ENCODE measurements around the gene LAMA2. TPM values are rescaled to one million over a fixed set of nuclear protein-coding genes. Genes with fewer than 3 reads are reported as not detected.

LAMA2 gene
- total RNA-seq, 1 experiment from 2014 or later: 8.2 TPM

- Histone ChIP-seq H4K20me1 (ENCODE audit: insufficient read depth) (no peaks in the 10 kb centered on the region), H3K9me2 (ENCODE audit: insufficient read depth) (no peaks in the 10 kb centered on the region), H3K4me3 (replicated peaks in 1 of 2; ENCODE audit: low read depth in 1 of 2, low read length in 2 of 2) (0 out of 4 replicates have a peak overlapping the region, but pooled peaks of 1 of the 2 experiments have one; percentile 14), H3K27me3 (ENCODE audit: insufficient read depth, low read length) (no peaks in the 10 kb centered on the region), H2AFZ (ENCODE audit: low read depth, low read length, poor library complexity, severe bottlenecking) (no peak overlapping the region), H3K36me3 (ENCODE audit: control insufficient read depth in 1 of 2, insufficient read depth in 2 of 2, low read length in 2 of 2) (no peaks in the 10 kb centered on the region), H3K27ac (ENCODE audit: low read depth, low read length) (peak overlapping the region; percentile 100), H3K9ac (ENCODE audit: low read length) (peak overlapping the region; percentile 76), H3K4me1 (ENCODE audit: control insufficient read depth in 1 of 2, insufficient read depth in 2 of 2, low read length in 2 of 2) (peaks cover 59 to 78% of the 10 kb centered on the region in 2 experiments), H3K4me2 (ENCODE audit: low read length) (peak overlapping the region; percentile 75), H3K79me2 (ENCODE audit: insufficient read depth, low read length) (no peaks in the 10 kb centered on the region), H3K9me3 (ENCODE audit: control insufficient read depth in 1 of 2, insufficient read depth in 1 of 2, low read depth in 1 of 2, low read length in 2 of 2) (no peaks in the 10 kb centered on the region)
- POLR2A ChIA-PET: interaction anchor here (0.9 to 3.7 kb wide), 5 partner anchors 9 to 257 kb away, joined by 3 to 33 read pairs (median 3); partner anchors contain the start of gene ARHGAP18
- DNase-seq (ENCODE audit: low read depth, low spot score) (no peak), ATAC-seq (no peak)
- TF ChIP-seq JUND (IDR thresholded peaks at IDR 0.05) (peak; percentile 27; the same call in 1 of the 2 replicates), TCF7L2 (IDR thresholded peaks at IDR 0.05; ENCODE audit: borderline replicate concordance, extremely low read depth, insufficient read depth, insufficient read length) (peak; percentile 71), FOSL1 (IDR thresholded peaks at IDR 0.05; ENCODE audit: low read depth) (no peak), ZBTB33 (IDR thresholded peaks at IDR 0.05; ENCODE audit: extremely low read depth, insufficient replicate concordance, low read length) (no peak), SP1 (IDR thresholded peaks at IDR 0.05; ENCODE audit: low read depth) (peak; percentile 53), POLR2AphosphoS5 (IDR thresholded peaks at IDR 0.05; ENCODE audit: low read depth, low read length) (peak; percentile 48), POLR2A (IDR thresholded peaks at IDR 0.05; ENCODE audit: borderline replicate concordance, extremely low read depth, insufficient read depth, insufficient read length) (no peak)
- TF ChIP-seq, protein P1, sequence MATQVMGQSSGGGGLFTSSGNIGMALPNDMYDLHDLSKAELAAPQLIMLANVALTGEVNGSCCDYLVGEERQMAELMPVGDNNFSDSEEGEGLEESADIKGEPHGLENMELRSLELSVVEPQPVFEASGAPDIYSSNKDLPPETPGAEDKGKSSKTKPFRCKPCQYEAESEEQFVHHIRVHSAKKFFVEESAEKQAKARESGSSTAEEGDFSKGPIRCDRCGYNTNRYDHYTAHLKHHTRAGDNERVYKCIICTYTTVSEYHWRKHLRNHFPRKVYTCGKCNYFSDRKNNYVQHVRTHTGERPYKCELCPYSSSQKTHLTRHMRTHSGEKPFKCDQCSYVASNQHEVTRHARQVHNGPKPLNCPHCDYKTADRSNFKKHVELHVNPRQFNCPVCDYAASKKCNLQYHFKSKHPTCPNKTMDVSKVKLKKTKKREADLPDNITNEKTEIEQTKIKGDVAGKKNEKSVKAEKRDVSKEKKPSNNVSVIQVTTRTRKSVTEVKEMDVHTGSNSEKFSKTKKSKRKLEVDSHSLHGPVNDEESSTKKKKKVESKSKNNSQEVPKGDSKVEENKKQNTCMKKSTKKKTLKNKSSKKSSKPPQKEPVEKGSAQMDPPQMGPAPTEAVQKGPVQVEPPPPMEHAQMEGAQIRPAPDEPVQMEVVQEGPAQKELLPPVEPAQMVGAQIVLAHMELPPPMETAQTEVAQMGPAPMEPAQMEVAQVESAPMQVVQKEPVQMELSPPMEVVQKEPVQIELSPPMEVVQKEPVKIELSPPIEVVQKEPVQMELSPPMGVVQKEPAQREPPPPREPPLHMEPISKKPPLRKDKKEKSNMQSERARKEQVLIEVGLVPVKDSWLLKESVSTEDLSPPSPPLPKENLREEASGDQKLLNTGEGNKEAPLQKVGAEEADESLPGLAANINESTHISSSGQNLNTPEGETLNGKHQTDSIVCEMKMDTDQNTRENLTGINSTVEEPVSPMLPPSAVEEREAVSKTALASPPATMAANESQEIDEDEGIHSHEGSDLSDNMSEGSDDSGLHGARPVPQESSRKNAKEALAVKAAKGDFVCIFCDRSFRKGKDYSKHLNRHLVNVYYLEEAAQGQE (IDR thresholded peaks at IDR 0.05; ENCODE audit: low read depth): no peak
- TF ChIP-seq, protein P2, sequence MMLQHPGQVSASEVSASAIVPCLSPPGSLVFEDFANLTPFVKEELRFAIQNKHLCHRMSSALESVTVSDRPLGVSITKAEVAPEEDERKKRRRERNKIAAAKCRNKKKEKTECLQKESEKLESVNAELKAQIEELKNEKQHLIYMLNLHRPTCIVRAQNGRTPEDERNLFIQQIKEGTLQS (IDR thresholded peaks at IDR 0.05): no peak
- CTCF ChIA-PET: no interaction called here
- BruUV-seq (replicated peaks): no TSS peak
- RAD21 ChIA-PET (ENCODE audit: low non-redundant PET in 1 of 2, low total read pairs in 2 of 2, uncharacterized antibody in 2 of 2, unreplicated experiment in 2 of 2): no interaction called here
- intact Hi-C loops (cut with micrococcal nuclease): no loop called here
Observed at GRCh38 chr6:129489215-129489765, 606.4 kb downstream of the LAMA2 start.
